Gastrocnemius medialis (tissue), 4 donors: ENCODE data around the gene ACP7.

ENCODE experiments used
- POLR2A ChIP-seq, 2 donors: fragments of 450-650 bp; IDR thresholded peaks; one replicate each; pipeline ENCODE4 v1.6.1; 2017; ENCODE audit warnings: antibody characterized with exemption in 2 of 2, mild to moderate bottlenecking in 2 of 2, moderate library complexity in 2 of 2
- TF ChIP-seq, protein P1 (sequence below), 5 experiments: fragments of 450-650 bp in 3 of 5; fragments of 200-600 bp in 2 of 5; sonication (generic) in 2 of 5; IDR thresholded peaks in 4 of 5; conservative IDR thresholded peaks in 1 of 5; 1 replicate in 4 of 5; 2 replicates in 1 of 5; pipeline ENCODE4 v1.5.1; 2016 to 2019; ENCODE audit warnings: antibody characterized with exemption in 5 of 5, mild to moderate bottlenecking in 3 of 5, moderate library complexity in 3 of 5

GRCh38 chr19:39045506-39045905 is 38.7 kb upstream of the ACP7 start:
- TF ChIP-seq, protein P1, sequence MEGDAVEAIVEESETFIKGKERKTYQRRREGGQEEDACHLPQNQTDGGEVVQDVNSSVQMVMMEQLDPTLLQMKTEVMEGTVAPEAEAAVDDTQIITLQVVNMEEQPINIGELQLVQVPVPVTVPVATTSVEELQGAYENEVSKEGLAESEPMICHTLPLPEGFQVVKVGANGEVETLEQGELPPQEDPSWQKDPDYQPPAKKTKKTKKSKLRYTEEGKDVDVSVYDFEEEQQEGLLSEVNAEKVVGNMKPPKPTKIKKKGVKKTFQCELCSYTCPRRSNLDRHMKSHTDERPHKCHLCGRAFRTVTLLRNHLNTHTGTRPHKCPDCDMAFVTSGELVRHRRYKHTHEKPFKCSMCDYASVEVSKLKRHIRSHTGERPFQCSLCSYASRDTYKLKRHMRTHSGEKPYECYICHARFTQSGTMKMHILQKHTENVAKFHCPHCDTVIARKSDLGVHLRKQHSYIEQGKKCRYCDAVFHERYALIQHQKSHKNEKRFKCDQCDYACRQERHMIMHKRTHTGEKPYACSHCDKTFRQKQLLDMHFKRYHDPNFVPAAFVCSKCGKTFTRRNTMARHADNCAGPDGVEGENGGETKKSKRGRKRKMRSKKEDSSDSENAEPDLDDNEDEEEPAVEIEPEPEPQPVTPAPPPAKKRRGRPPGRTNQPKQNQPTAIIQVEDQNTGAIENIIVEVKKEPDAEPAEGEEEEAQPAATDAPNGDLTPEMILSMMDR (IDR thresholded peaks at IDR 0.05 in 4 of 5, conservative IDR thresholded peaks at IDR 0.05 in 1 of 5) = no peak
- TF ChIP-seq POLR2A (IDR thresholded peaks at IDR 0.05) = no peak
